Stimulated activated memory B cell treated with anti-CD40 and anti-IgM and Interleukin-4, amounts not matched to agents 10 μg/mL and 1 μg/mL and 100 μg/mL, for 72 hours (primary cell): ENCODE results near the gene ZSCAN5A.
"Not testable (repeated sequence)": the region's sequence is repeated elsewhere in the genome, so short reads cannot be mapped to it uniquely, and the experiment has no call there.

ENCODE experiments used
- ATAC-seq: fragments of 150-1000 bp; cut with Tn5 transposase; 2 replicates; pipeline ENCODE4 v1.10.0; 2021
- H3K27ac Mint-ChIP-seq: one replicate; pipeline ENCODE4 v1.8.0; 2022; ENCODE audit warnings: mild to moderate bottlenecking, mixed read lengths
- H3K27me3 Mint-ChIP-seq: one replicate; pipeline ENCODE4 v1.8.0; 2022; ENCODE audit warnings: mixed read lengths
- H3K36me3 Mint-ChIP-seq: one replicate; pipeline ENCODE4 v1.8.0; 2022; ENCODE audit warnings: mixed read lengths
- H3K4me1 Mint-ChIP-seq: one replicate; pipeline ENCODE4 v1.8.0; 2022; ENCODE audit warnings: mixed read lengths
- H3K4me3 Mint-ChIP-seq: one replicate; pipeline ENCODE4 v1.8.0; 2022; ENCODE audit warnings: mild to moderate bottlenecking, moderate library complexity, mixed read lengths
- H3K9me3 Mint-ChIP-seq: one replicate; pipeline ENCODE4 v1.8.0; 2022; ENCODE audit warnings: mixed read lengths

ZSCAN5A gene

GRCh38 chr19:56321989-56322440 lies 7.4 kb upstream of the ZSCAN5A start:
- Mint-ChIP-seq H3K4me3 (no peak overlapping the region), H3K36me3 (peaks cover 4% of the 10 kb centered on the region), H3K4me1 (peaks cover 21% of the 10 kb centered on the region), H3K9me3 (peaks cover 3% of the 10 kb centered on the region), H3K27me3 (no peaks in the 10 kb centered on the region), H3K27ac (peak overlapping the region; percentile 43)
- peak; percentile 48 for ATAC-seq

GRCh38 chr19:56321254-56321988 lies 6.8 kb upstream of the ZSCAN5A start:
- peaks cover 21% of the 10 kb centered on the region for H3K4me1 Mint-ChIP-seq
- peak overlapping the region; percentile 43 for H3K27ac Mint-ChIP-seq
- H3K27me3 Mint-ChIP-seq, result no peaks in the 10 kb centered on the region
- peaks cover 3% of the 10 kb centered on the region for H3K9me3 Mint-ChIP-seq
- peaks cover 4% of the 10 kb centered on the region for H3K36me3 Mint-ChIP-seq
- no peak overlapping the region for H3K4me3 Mint-ChIP-seq
- no peak for ATAC-seq

- no peak for ATAC-seq
- no peak overlapping the region for H3K4me3 Mint-ChIP-seq
- peaks cover 4% of the 10 kb centered on the region for H3K36me3 Mint-ChIP-seq
- peaks cover 3% of the 10 kb centered on the region for H3K9me3 Mint-ChIP-seq
- H3K27ac Mint-ChIP-seq, result no peak overlapping the region
- peaks cover 26% of the 10 kb centered on the region for H3K4me1 Mint-ChIP-seq
- H3K27me3 Mint-ChIP-seq, result no peaks in the 10 kb centered on the region
These were observed 5.4 kb upstream of the ZSCAN5A start for GRCh38 chr19:56319991-56320390.

DNA sequence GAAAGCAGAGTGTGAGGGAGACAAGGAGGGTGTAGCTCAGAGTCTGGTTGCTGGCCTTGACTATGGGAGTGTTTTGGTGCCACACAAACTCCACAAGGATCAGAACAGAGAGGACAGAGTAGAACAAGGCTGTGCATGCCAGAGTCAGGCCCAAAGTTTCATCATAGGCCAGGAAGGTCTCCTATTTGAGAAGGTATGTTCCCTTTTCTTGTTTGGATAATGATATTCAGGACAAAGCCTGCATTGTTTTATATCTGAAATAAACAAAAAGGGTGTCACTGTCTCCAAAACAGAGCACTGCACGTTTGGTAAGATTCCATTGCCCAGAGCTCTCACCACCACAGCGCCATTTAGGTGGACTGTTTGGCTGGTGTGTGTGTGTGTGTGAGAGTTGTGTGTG lies 3.1 kb upstream of the ZSCAN5A start:
- Mint-ChIP-seq H3K4me3 (no peak overlapping the region), H3K36me3 (peaks cover 6% of the 10 kb centered on the region), H3K27ac (no peak overlapping the region), H3K4me1 (peaks cover 32% of the 10 kb centered on the region), H3K27me3 (no peaks in the 10 kb centered on the region), H3K9me3 (no peaks in the 10 kb centered on the region)
- no peak for ATAC-seq

GRCh38 chr19:56316728-56317127 lies 2.1 kb upstream of the ZSCAN5A start:
- Mint-ChIP-seq H3K27me3 (no peaks in the 10 kb centered on the region), H3K4me3 (no peak overlapping the region), H3K4me1 (peaks cover 22% of the 10 kb centered on the region), H3K27ac (no peak overlapping the region), H3K9me3 (no peaks in the 10 kb centered on the region), H3K36me3 (peaks cover 14% of the 10 kb centered on the region)
- no peak for ATAC-seq

GRCh38 chr19:56315077-56315828 lies 614 bp upstream of the ZSCAN5A start:
- Mint-ChIP-seq H3K27ac (peak overlapping the region; percentile 98), H3K4me1 (peaks cover 20% of the 10 kb centered on the region), H3K9me3 (no peaks in the 10 kb centered on the region), H3K4me3 (peak overlapping the region; percentile 94), H3K27me3 (no peaks in the 10 kb centered on the region), H3K36me3 (peaks cover 18% of the 10 kb centered on the region)
- ATAC-seq, result peak; percentile 92

- Mint-ChIP-seq H3K36me3 (peaks cover 29% of the 10 kb centered on the region), H3K27me3 (no peaks in the 10 kb centered on the region), H3K4me1 (peaks cover 24% of the 10 kb centered on the region), H3K27ac (peak overlapping the region; percentile 98), H3K4me3 (peak overlapping the region; percentile 94), H3K9me3 (no peaks in the 10 kb centered on the region)
- no peak for ATAC-seq
These were observed 640 bp downstream of the ZSCAN5A start for GRCh38 chr19:56314018-56314380.

GRCh38 chr19:56312787-56313657 lies 1.6 kb downstream of the ZSCAN5A start:
- Mint-ChIP-seq H3K4me3 (peak overlapping the region; percentile 94), H3K27me3 (no peaks in the 10 kb centered on the region), H3K36me3 (peaks cover 37% of the 10 kb centered on the region), H3K27ac (peak overlapping the region; percentile 98), H3K9me3 (no peaks in the 10 kb centered on the region), H3K4me1 (peaks cover 24% of the 10 kb centered on the region)
- ATAC-seq, result no peak

- Mint-ChIP-seq H3K27ac (no peak overlapping the region), H3K4me1 (peaks cover 24% of the 10 kb centered on the region), H3K27me3 (no peaks in the 10 kb centered on the region), H3K9me3 (no peaks in the 10 kb centered on the region), H3K4me3 (no peak overlapping the region), H3K36me3 (peaks cover 37% of the 10 kb centered on the region)
- no peak for ATAC-seq
These were observed 2.3 kb downstream of the ZSCAN5A start for GRCh38 chr19:56312342-56312741.

- H3K27ac Mint-ChIP-seq, result no peak overlapping the region
- no peak for ATAC-seq
These were observed 4.2 kb downstream of the ZSCAN5A start for GRCh38 chr19:56310462-56310861.

DNA sequence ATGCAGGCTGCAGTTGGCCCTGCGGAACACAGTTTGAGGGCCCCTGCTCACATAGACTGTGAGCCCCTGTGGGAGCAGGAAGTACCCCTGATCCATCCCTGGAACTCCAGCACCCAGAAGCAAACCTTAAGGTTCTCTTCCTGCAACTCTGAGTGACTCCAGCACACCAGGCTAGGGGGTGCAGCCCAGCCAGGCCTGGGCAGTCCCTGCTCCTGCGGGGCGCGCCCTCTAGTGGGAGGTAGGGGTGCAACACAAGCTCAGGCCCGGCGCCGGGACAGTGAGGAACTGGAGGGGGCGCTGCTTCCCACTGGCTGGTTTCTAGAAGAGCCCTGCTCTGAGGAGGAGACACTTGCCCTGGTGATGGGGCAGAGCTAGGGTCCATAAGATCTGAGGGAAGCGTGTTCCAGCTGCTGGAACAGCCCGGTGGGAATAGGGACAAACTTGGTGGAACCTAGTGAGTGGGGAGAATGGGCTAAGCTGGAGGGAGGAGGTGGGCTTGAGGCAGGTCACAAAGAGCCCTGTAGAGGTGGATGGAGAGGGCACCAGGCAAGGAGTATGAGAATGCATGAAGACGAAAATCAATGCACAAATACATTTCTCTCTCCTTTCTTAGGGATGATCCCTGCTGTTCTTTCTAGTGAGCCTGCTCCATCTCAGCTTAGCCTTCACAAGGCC lies 5.0 kb downstream of the ZSCAN5A start:
- ATAC-seq, result no peak
- peaks cover 19% of the 10 kb centered on the region for H3K4me1 Mint-ChIP-seq
- peaks cover 56% of the 10 kb centered on the region for H3K36me3 Mint-ChIP-seq
- H3K27me3 Mint-ChIP-seq, result no peaks in the 10 kb centered on the region
- no peaks in the 10 kb centered on the region for H3K9me3 Mint-ChIP-seq
- no peak overlapping the region for H3K27ac Mint-ChIP-seq
- no peak overlapping the region for H3K4me3 Mint-ChIP-seq

More at GRCh38 chr19:56310462-56310861, 4.2 kb downstream of the ZSCAN5A start:
- no peak overlapping the region for H3K4me3 Mint-ChIP-seq
- no peaks in the 10 kb centered on the region for H3K9me3 Mint-ChIP-seq
- peaks cover 48% of the 10 kb centered on the region for H3K36me3 Mint-ChIP-seq
- no peaks in the 10 kb centered on the region for H3K27me3 Mint-ChIP-seq
- H3K4me1 Mint-ChIP-seq, result peaks cover 21% of the 10 kb centered on the region

GRCh38 chr19:56308792-56309191 lies 5.8 kb downstream of the ZSCAN5A start:
- H3K9me3 Mint-ChIP-seq, result no peaks in the 10 kb centered on the region
- no peak overlapping the region for H3K27ac Mint-ChIP-seq
- H3K4me3 Mint-ChIP-seq, result no peak overlapping the region
- H3K4me1 Mint-ChIP-seq, result peaks cover 15% of the 10 kb centered on the region
- no peaks in the 10 kb centered on the region for H3K27me3 Mint-ChIP-seq
- no peak for ATAC-seq
- peaks cover 64% of the 10 kb centered on the region for H3K36me3 Mint-ChIP-seq

DNA sequence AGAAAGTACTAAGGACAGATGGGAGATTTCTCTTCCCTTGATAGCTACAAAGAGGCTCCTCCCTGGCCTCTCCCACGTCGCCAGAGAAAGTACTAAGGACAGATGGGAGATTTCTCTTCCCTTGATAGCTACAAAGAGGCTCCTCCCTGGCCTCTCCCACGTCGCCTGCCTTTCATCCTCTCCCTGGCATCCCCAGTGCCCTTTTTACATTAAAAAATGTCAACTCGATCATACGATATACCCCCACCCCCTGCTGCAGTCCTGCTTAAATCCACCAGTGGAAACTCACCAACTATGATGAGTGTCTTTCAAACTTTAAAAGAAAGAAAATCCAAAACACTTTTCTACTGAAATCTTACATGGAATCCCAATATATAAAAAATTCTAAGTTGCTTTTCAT lies 7.6 kb downstream of the ZSCAN5A start:
- H3K9me3 Mint-ChIP-seq, H3K27ac Mint-ChIP-seq, H3K27me3 Mint-ChIP-seq, H3K4me3 Mint-ChIP-seq, ATAC-seq, H3K4me1 Mint-ChIP-seq: not testable (repeated sequence)
- peaks cover 65% of the 10 kb centered on the region for H3K36me3 Mint-ChIP-seq

DNA sequence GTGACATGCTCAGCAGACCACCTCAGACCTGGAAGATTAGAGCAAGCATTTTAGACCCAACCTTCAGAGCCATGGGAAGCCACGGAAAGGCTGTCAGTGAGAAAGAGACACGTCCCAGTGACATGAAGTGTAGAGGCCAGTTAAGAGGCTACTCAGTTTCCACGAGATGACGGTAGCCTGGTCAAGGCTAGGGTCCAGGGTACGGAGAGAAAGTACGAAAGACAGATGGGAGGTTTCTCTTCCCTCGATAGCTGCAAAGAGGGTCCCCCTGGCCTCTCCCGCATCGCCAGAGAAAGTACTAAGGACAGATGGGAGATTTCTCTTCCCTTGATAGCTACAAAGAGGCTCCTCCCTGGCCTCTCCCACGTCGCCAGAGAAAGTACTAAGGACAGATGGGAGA lies 8.6 kb downstream of the ZSCAN5A start:
- Mint-ChIP-seq H3K4me1 (peaks cover 9% of the 10 kb centered on the region), H3K4me3 (no peak overlapping the region), H3K9me3 (no peaks in the 10 kb centered on the region), H3K27me3 (no peaks in the 10 kb centered on the region), H3K27ac (no peak overlapping the region), H3K36me3 (peaks cover 68% of the 10 kb centered on the region)
- no peak for ATAC-seq

GRCh38 chr19:56304243-56304642 lies 10.4 kb downstream of the ZSCAN5A start:
- H3K4me1 Mint-ChIP-seq, result peaks cover 5% of the 10 kb centered on the region
- H3K4me3 Mint-ChIP-seq, result no peak overlapping the region
- no peak for ATAC-seq
- H3K9me3 Mint-ChIP-seq, result no peaks in the 10 kb centered on the region
- H3K27ac Mint-ChIP-seq, result peak overlapping the region; percentile 15
- peaks cover 64% of the 10 kb centered on the region for H3K36me3 Mint-ChIP-seq
- H3K27me3 Mint-ChIP-seq, result no peaks in the 10 kb centered on the region
